ENCODE results near the gene TRIM59. TPM values are rescaled to one million over a fixed set of nuclear protein-coding genes. Genes with fewer than 3 reads are reported as not detected.

The TRIM59 gene
- total RNA-seq, 1 donor from 2014 or later: 23.0 TPM

- H3K27me3 Mint-ChIP-seq (ENCODE audit: low read depth): peaks cover 5% of the 10 kb centered on the region
- peak overlapping the region; percentile 85 for H3K4me3 Mint-ChIP-seq
- H3K4me1 Mint-ChIP-seq: peaks cover 24% of the 10 kb centered on the region
- no peak for TF ChIP-seq CTCF (IDR thresholded peaks at IDR 0.05; ENCODE audit: unreplicated experiment)
- DNase-seq (ENCODE audit: low spot score in 2 of 2, unreplicated experiment in 2 of 2): peak; percentile 34 to 69
- H3K9me3 Mint-ChIP-seq: peaks cover 12% of the 10 kb centered on the region
- H3K27ac Mint-ChIP-seq: peak overlapping the region; percentile 94
- H3K36me3 Mint-ChIP-seq: peaks cover 10% of the 10 kb centered on the region
Measured at GRCh38 chr3:160448845-160449635, 546 bp downstream of the TRIM59 start.

GRCh38 chr3:160447544-160447943 is 2.0 kb downstream of the TRIM59 start:
- Mint-ChIP-seq H3K4me1 (peaks cover 24% of the 10 kb centered on the region), H3K27me3 (ENCODE audit: low read depth) (peaks cover 5% of the 10 kb centered on the region), H3K27ac (no peak overlapping the region), H3K9me3 (peaks cover 12% of the 10 kb centered on the region), H3K4me3 (peak overlapping the region; percentile 13), H3K36me3 (peaks cover 14% of the 10 kb centered on the region)
- no peak for DNase-seq (ENCODE audit: low spot score in 2 of 2, unreplicated experiment in 2 of 2)
- TF ChIP-seq CTCF (IDR thresholded peaks at IDR 0.05; ENCODE audit: unreplicated experiment): no peak

GRCh38 chr3:160446522-160447056 is 3.0 kb downstream of the TRIM59 start:
- peaks cover 5% of the 10 kb centered on the region for H3K27me3 Mint-ChIP-seq (ENCODE audit: low read depth)
- TF ChIP-seq CTCF (IDR thresholded peaks at IDR 0.05; ENCODE audit: unreplicated experiment): no peak
- DNase-seq (ENCODE audit: low spot score in 2 of 2, unreplicated experiment in 2 of 2): no peak
- H3K9me3 Mint-ChIP-seq: peaks cover 12% of the 10 kb centered on the region
- no peak overlapping the region for H3K4me3 Mint-ChIP-seq
- no peak overlapping the region for H3K27ac Mint-ChIP-seq
- H3K4me1 Mint-ChIP-seq: peaks cover 24% of the 10 kb centered on the region
- H3K36me3 Mint-ChIP-seq: peaks cover 17% of the 10 kb centered on the region

DNA sequence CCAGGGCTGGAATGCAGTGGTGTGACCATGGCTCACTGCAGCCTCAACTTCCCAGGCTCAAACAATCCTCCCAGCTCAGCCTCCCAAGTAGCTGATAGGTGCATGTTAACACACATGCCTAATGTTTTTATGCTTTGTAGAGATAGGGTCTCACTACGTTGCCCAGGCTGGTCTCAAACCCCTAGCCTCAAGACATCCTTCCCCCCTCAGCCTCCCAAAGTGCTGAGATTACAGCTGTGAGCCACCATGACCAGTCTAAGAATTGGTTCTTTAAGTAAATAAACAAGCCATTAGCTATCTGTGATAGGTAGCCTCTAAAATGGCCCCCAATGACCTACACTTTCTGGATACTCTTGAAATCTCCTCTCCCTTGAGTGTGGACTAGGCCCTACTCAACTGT is 3.7 kb downstream of the TRIM59 start:
- H3K4me3 Mint-ChIP-seq: no peak overlapping the region

DNA sequence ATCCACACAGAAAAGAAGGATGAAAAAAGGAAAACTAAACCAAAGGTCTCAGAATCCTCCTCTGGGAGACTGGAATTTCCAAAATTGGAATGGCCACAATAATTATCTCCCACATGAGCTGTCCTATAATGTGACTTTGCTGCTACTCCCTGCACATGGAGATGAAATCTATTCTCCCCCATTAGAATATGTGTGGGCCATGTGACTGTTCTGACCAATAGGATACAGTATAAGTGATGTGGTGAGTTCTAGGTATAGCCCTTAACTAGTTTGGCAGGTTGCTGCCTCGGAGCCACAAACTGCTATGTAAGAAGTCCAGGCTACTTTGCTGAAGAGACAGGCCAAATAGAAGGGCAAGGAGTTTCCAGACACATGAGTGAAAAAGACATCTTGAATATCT is 5.2 kb downstream of the TRIM59 start:
- peaks cover 7% of the 10 kb centered on the region for H3K9me3 Mint-ChIP-seq
- TF ChIP-seq CTCF (IDR thresholded peaks at IDR 0.05; ENCODE audit: unreplicated experiment): no peak
- no peak overlapping the region for H3K27ac Mint-ChIP-seq
- H3K36me3 Mint-ChIP-seq: peaks cover 27% of the 10 kb centered on the region
- peaks cover 18% of the 10 kb centered on the region for H3K4me1 Mint-ChIP-seq
- no peaks in the 10 kb centered on the region for H3K27me3 Mint-ChIP-seq (ENCODE audit: low read depth)
- no peak for DNase-seq (ENCODE audit: low spot score in 2 of 2, unreplicated experiment in 2 of 2)
- H3K4me3 Mint-ChIP-seq: no peak overlapping the region

More for the DNA sequence above, 3.7 kb downstream of the TRIM59 start:
- Mint-ChIP-seq H3K36me3 (peaks cover 19% of the 10 kb centered on the region), H3K9me3 (peaks cover 12% of the 10 kb centered on the region), H3K27me3 (ENCODE audit: low read depth) (peaks cover 5% of the 10 kb centered on the region), H3K4me1 (peaks cover 24% of the 10 kb centered on the region), H3K27ac (peak overlapping the region; percentile 34)
- no peak for TF ChIP-seq CTCF (IDR thresholded peaks at IDR 0.05; ENCODE audit: unreplicated experiment)
- DNase-seq (ENCODE audit: low spot score in 2 of 2, unreplicated experiment in 2 of 2): no peak
